OCI-LY7 (cell line): ENCODE data around the gene KCNT1. TPM values are rescaled to one million over a fixed set of nuclear protein-coding genes. Genes with fewer than 3 reads are reported as not detected.

Source experiments
- BruUV-seq: library from RNA; stranded (reverse); fragments of 400-500 nt; replicated peaks from 2 replicates; lab custom pipeline; 2021; lab: Mats Ljungman, UMichigan
- CTCF ChIA-PET: fragments of 300-600 bp; sonication (Branson Sonifier 250); formaldehyde crosslinking; loops from one replicate; lab custom pipeline; 2022; ENCODE audit warnings: antibody characterized with exemption; ENCODE audit not compliant: unreplicated experiment; lab: Charles Lee
- POLR2A ChIA-PET: fragments of 300-600 bp; sonication (Branson Sonifier 250); formaldehyde crosslinking; loops from one replicate; lab custom pipeline; 2022; ENCODE audit warnings: antibody characterized with exemption; lab: Charles Lee
- DNase-seq: peaks from one replicate; pipeline ENCODE4 v3.0.0-alpha.2; 2015; ENCODE audit warnings: low spot score
- H2AFZ ChIP-seq: fragments of 200-600 bp; sonication (generic), shearing (Covaris generic); 2 replicates; pipeline ENCODE4 v1.6.1; 2014; ENCODE audit warnings: mild to moderate bottlenecking, antibody characterized with exemption, low read length, moderate library complexity
- H3K27ac ChIP-seq: fragments of 200-600 bp; sonication (generic); 2 replicates; pipeline ENCODE4 v1.5.1; 2014; ENCODE audit warnings: mixed run types, low read depth, mild to moderate bottlenecking, moderate library complexity, low read length, inconsistent platforms; ENCODE audit not compliant: poor library complexity, severe bottlenecking
- H3K36me3 ChIP-seq: fragments of 200-600 bp; sonication (generic); 2 replicates; pipeline ENCODE4 v1.6.1; 2014; ENCODE audit warnings: mild to moderate bottlenecking, antibody characterized with exemption, low read length, moderate library complexity, mixed read lengths; ENCODE audit not compliant: insufficient read depth
- H3K4me1 ChIP-seq: fragments of 200-600 bp; sonication (generic); 2 replicates; pipeline ENCODE4 v1.5.1; 2014; ENCODE audit warnings: mild to moderate bottlenecking, low read length; ENCODE audit not compliant: insufficient read depth, poor library complexity, severe bottlenecking
- H3K4me2 ChIP-seq: fragments of 200-600 bp; sonication (generic); 2 replicates; pipeline ENCODE4 v1.6.1; 2014; ENCODE audit warnings: mild to moderate bottlenecking, low read length
- H3K4me3 ChIP-seq: fragments of 200-600 bp; sonication (generic); 2 replicates; pipeline ENCODE4 v1.5.1; 2014; ENCODE audit warnings: mild to moderate bottlenecking, low read depth, low read length; ENCODE audit not compliant: poor library complexity, severe bottlenecking
- H3K79me2 ChIP-seq: fragments of 200-600 bp; sonication (generic); 2 replicates; pipeline ENCODE4 v1.6.1; 2016; ENCODE audit warnings: low read depth, mild to moderate bottlenecking, low read length, moderate library complexity, mixed read lengths; ENCODE audit not compliant: insufficient read depth
- H3K9me2 ChIP-seq: fragments of 200-600 bp; sonication (generic); 2 replicates; pipeline ENCODE4 v1.6.1; 2016; ENCODE audit warnings: mild to moderate bottlenecking, low read length, mixed read lengths; ENCODE audit not compliant: insufficient read depth
- H3K9me3 ChIP-seq: fragments of 200-600 bp; sonication (generic); 2 replicates; pipeline ENCODE4 v1.6.1; 2014; ENCODE audit warnings: mild to moderate bottlenecking, mixed run types, low read length, mixed read lengths
- H4K20me1 ChIP-seq: fragments of 200-600 bp; sonication (generic); 2 replicates; pipeline ENCODE4 v1.6.1; 2014; ENCODE audit warnings: mild to moderate bottlenecking, antibody characterized with exemption, low read length, moderate library complexity, mixed read lengths; ENCODE audit not compliant: insufficient read depth
- CTCF ChIP-seq: fragments of 200-600 bp; sonication (generic); conservative IDR thresholded peaks from 2 replicates; pipeline ENCODE4 v1.5.1; 2014; ENCODE audit warnings: mild to moderate bottlenecking, antibody characterized with exemption, low read length, moderate library complexity, mixed read lengths
- EZH2phosphoT487 ChIP-seq: fragments of 200-600 bp; sonication (generic); IDR thresholded peaks from 2 replicates; pipeline ENCODE4 v1.6.1; 2018; ENCODE audit warnings: low read depth, borderline replicate concordance, mild to moderate bottlenecking, mixed run types, antibody characterized with exemption, low read length, moderate library complexity, mixed read lengths
- intact Hi-C: fragments of 100-400 bp; cut with micrococcal nuclease; formaldehyde crosslinking; loops from one replicate; pipeline ENCODE4 v1.10.0; 2022; ENCODE audit not compliant: unreplicated experiment
- total RNA-seq, 2 experiments: library from RNA; depleted of rRNA in 1 of 2; stranded (reverse); fragments of >200 nt in 1 of 2; shearing (Covaris generic) in 1 of 2; gene quantifications; 2 replicates each; pipeline ENCODE4 v1.2.3, GENCODE V29; 2014 to 2022

The KCNT1 gene
- total RNA-seq, 2 experiments from 2014 or later, result not detected

- no peaks in the 10 kb centered on the region for H3K36me3 ChIP-seq
- no peaks in the 10 kb centered on the region for H3K9me3 ChIP-seq
- DNase-seq, result no peak
- no TSS peak for BruUV-seq
- no peak for TF ChIP-seq CTCF
- TF ChIP-seq EZH2phosphoT487, result no peak
- H3K27ac ChIP-seq, result no peak overlapping the region
- no peak overlapping the region for H3K4me2 ChIP-seq
- H4K20me1 ChIP-seq, result no peaks in the 10 kb centered on the region
- no peak overlapping the region for H3K4me3 ChIP-seq
- H3K4me1 ChIP-seq, result no peaks in the 10 kb centered on the region
- H3K9me2 ChIP-seq, result no peaks in the 10 kb centered on the region
- ChIA-PET CTCF (no interaction called here), POLR2A (no interaction called here)
- H3K79me2 ChIP-seq, result no peaks in the 10 kb centered on the region
- no peak overlapping the region for H2AFZ ChIP-seq
- intact Hi-C loops, result no loop called here
Observed at GRCh38 chr9:135687216-135687615, 14.8 kb upstream of the KCNT1 start.

GRCh38 chr9:135689011-135689410, 13.0 kb upstream of the KCNT1 start:
- Histone ChIP-seq H3K79me2 (no peaks in the 10 kb centered on the region), H3K36me3 (no peaks in the 10 kb centered on the region), H3K4me1 (no peaks in the 10 kb centered on the region), H4K20me1 (no peaks in the 10 kb centered on the region; the same call in 1 of the 2 replicates), H3K9me2 (no peaks in the 10 kb centered on the region), H3K4me2 (no peak overlapping the region), H2AFZ (no peak overlapping the region), H3K4me3 (no peak overlapping the region), H3K9me3 (no peaks in the 10 kb centered on the region), H3K27ac (no peak overlapping the region)
- POLR2A ChIA-PET, result no interaction called here
- no TSS peak for BruUV-seq
- CTCF ChIA-PET, result no interaction called here
- intact Hi-C loops, result no loop called here
- no peak for DNase-seq
- no peak for TF ChIP-seq EZH2phosphoT487
- TF ChIP-seq CTCF, result no peak

GRCh38 chr9:135690836-135691570, 11.0 kb upstream of the KCNT1 start:
- BruUV-seq, result no TSS peak
- no peak for TF ChIP-seq CTCF
- no peak for TF ChIP-seq EZH2phosphoT487
- CTCF ChIA-PET, result no interaction called here

More at GRCh38 chr9:135690836-135691570, 11.0 kb upstream of the KCNT1 start:
- H4K20me1 ChIP-seq, result no peaks in the 10 kb centered on the region; the same call in 1 of the 2 replicates
- H3K4me3 ChIP-seq, result no peak overlapping the region
- H3K9me2 ChIP-seq, result no peaks in the 10 kb centered on the region
- intact Hi-C loops, result no loop called here
- no peaks in the 10 kb centered on the region for H3K36me3 ChIP-seq
- POLR2A ChIA-PET, result no interaction called here
- H3K4me1 ChIP-seq, result no peaks in the 10 kb centered on the region
- H2AFZ ChIP-seq, result no peak overlapping the region
- DNase-seq, result no peak
- H3K79me2 ChIP-seq, result no peaks in the 10 kb centered on the region
- H3K4me2 ChIP-seq, result no peak overlapping the region
- H3K9me3 ChIP-seq, result no peaks in the 10 kb centered on the region
- no peak overlapping the region for H3K27ac ChIP-seq
